ENCODE results near the gene TCAP.
"Not testable (repeated sequence)": the region's sequence is repeated elsewhere in the genome, so short reads cannot be mapped to it uniquely, and the experiment has no call there.

TCAP gene

GRCh38 chr17:39706383-39706782 lies 41.2 kb downstream of the TCAP start:
- no peak for DNase-seq

- no peak for DNase-seq
Measured at GRCh38 chr17:39706921-39707337, 41.8 kb downstream of the TCAP start.

DNA sequence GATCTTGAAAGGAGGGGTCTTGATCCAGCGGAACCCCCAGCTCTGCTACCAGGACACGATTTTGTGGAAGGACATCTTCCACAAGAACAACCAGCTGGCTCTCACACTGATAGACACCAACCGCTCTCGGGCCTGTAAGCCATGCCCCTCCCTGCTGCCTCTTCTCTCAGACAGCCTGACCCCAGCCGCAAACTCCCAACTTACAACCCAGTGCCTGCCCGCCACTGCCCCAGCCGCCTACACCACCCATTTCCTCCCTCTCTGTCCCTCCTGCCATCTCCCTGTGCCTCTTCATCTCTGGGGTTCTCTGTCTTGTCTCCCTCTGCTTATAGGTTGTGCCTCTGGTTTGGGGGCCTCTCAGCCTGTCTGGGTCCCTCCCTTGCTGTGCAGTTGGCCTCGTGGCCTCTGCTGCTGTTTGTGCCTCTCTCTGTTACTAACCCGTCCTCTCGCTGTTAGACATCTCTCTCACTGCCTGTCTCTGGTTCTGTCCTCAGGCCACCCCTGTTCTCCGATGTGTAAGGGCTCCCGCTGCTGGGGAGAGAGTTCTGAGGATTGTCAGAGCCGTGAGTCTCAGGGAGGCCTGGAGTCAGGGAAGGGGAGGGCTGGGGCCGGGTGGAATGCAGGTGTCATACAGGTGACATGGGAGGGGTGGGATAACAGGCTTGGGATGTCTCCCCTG lies 44.3 kb downstream of the TCAP start:
- DNase-seq: no peak

DNA sequence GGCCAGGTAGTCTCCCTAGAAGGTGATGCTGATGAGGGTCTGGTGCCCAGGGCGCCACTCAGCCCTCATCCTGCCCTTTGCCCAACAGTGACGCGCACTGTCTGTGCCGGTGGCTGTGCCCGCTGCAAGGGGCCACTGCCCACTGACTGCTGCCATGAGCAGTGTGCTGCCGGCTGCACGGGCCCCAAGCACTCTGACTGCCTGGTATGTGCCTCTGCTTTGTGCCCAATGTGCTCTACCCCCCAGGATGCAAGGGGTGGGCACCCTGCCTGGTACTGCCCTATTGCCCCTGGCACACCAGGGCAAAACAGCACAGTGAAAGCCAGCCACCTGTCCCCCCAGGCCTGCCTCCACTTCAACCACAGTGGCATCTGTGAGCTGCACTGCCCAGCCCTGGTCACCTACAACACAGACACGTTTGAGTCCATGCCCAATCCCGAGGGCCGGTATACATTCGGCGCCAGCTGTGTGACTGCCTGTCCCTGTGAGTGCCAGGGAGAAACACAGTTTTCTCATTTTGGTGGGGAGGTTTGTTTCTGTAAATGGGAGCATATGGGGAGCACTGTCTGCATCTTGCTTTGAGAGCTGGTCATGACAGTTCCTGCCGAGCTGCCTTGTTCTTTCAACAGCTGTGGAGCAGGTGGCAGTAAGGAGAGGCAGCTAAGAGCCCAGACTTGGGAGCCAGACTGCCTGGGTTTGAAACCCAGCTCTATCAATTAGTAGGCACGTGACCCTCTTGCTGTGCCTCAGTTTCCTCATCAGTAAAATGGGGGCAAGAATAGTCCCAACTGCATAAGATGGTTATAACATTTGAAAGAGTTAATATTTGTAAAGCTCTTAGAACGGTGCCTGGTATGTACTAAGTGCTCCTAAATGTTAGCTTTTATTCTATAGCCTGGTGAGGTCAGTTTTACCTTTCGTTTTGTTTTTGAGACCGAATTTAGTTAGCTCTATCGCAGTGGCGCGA lies 45.1 kb downstream of the TCAP start:
- no peak for DNase-seq

GRCh38 chr17:39711071-39711470 lies 45.9 kb downstream of the TCAP start:
- not testable (repeated sequence) for DNase-seq

DNA sequence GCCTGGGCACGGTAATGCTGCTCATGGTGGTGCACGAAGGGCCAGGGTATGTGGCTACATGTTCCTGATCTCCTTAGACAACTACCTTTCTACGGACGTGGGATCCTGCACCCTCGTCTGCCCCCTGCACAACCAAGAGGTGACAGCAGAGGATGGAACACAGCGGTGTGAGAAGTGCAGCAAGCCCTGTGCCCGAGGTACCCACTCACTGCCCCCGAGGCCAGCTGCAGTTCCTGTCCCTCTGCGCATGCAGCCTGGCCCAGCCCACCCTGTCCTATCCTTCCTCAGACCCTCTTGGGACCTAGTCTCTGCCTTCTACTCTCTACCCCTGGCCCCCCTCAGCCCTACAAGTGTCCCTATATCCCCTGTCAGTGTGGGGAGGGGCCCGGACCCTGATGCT lies 46.7 kb downstream of the TCAP start:
- no peak for DNase-seq

- DNase-seq: no peak
Measured at GRCh38 chr17:39714234-39714633, 49.1 kb downstream of the TCAP start.

GRCh38 chr17:39715375-39716072 lies 50.4 kb downstream of the TCAP start:
- no peak for DNase-seq
